GM19463 (cell line): ENCODE data around the gene STATH.
"Not testable (repeated sequence)": the region's sequence is repeated elsewhere in the genome, so short reads cannot be mapped to it uniquely, and the experiment has no call there.

ENCODE experiments used
- ATAC-seq: cut with Tn5 transposase; IDR thresholded peaks from one replicate; pipeline ENCODE4 v1.9.1; 2021; ENCODE audit warnings: mild to moderate bottlenecking, moderate library complexity; ENCODE audit not compliant: unreplicated experiment

STATH gene, protein sequence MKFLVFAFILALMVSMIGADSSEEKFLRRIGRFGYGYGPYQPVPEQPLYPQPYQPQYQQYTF

DNA sequence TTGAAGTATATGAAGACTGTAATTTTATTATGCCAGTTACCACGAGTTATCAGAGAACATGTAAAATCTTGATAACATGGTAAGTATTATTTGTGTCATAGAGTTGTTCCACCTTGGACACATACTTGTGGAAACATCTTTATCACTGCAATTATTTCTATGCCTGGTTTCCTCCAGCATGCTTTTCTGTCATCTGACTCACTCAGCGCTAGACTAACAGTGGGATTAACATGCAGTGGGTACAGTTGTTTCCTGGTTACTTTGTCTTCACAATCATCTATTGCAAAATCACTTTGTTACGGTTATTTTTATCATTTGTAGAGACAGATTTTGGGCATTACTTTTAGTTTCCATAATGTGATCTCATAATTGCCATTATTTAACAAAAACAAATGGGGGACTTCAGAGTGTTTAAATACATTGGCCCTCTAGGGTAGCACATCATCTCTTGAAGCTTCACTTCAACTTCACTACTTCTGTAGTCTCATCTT, at the start of gene STATH:
Gene STATH, plus strand, starts transcription at position 441 of the 491 bp plus-strand sequence. CDS start 2,472 bp downstream, outside the sequence.
- ATAC-seq: no peak

DNA sequence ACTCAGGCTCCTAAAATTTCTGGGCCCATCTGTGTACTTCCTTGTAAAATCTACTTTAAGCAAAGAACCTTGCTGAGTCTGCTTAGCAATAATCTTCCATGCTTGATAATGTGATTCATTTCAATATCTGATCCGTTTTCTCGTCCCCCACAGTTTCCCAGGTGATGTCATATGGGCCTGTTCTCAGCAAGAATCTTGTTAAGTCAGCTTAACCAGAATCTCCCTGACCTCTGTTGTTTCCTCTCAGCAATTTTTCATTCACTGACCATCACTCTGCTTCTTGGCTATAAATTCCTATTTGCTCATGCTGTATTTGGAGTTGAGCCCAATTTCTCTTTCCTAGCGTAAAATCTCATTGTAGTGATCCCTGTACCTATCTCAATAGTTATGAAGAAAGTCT, 44.2 kb upstream of the STATH start:
- no peak for ATAC-seq

DNA sequence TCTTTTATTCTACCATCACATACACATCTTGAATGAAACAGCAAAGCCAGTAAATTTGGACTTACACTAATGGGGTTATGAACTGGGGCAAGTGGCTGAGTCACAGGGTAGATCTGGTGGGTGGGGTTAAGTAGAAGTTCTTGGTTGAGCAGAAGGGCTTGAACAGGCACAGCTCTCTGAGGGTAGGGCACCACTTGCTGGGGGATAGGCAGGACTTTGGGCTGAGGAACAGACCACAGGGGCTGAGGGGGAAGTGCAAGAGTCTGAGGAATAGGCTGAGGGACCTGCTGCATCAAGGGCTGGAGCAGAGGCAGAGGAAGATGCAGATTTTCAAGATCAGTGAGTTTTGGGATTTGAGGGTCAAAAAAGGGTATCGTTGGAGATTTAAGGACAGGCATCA, 38.6 kb upstream of the STATH start:
- ATAC-seq: no peak

DNA sequence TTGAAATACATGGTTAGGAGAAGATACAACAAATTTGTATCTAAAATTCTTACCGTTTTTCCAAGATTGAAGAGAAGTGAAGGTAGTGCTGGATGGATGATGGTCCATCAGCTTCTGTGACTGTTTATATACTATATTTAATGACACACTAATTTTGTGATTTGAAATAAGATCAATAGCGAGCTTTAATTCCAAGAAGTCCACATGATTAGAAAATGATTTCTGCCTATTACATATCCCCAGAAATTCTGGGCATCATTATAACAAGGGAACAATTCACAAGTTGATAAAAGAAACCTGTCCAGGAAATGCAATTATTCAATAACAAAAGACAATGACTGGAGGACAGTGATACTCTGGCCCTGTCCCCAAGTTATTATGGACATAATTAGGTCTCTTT, 30.1 kb upstream of the STATH start, which contains the start of gene CSN2:
Gene CSN2, minus strand, starts transcription at position 101 of the 400 bp plus-strand sequence. CDS start 4,733 bp downstream, outside the sequence.
- ATAC-seq: no peak

DNA sequence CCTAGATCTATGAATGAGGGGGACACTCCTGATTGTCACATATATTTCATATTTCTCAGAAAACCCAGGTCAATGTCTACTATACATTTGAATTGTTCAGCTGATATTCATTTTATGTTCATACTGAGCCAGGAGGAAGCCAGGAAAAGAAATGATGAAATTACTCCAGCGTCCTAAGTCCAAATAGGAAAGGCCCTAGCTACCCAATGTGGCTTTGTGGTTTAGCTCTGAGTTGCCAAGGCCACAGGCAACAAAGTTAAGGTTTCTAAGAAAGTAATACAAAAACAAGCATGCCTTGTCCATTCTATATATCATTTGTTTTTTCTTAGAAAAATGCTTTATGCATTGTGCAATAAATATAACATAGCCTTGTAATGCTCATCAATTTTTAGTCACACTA, 25.7 kb upstream of the STATH start:
- no peak for ATAC-seq

DNA sequence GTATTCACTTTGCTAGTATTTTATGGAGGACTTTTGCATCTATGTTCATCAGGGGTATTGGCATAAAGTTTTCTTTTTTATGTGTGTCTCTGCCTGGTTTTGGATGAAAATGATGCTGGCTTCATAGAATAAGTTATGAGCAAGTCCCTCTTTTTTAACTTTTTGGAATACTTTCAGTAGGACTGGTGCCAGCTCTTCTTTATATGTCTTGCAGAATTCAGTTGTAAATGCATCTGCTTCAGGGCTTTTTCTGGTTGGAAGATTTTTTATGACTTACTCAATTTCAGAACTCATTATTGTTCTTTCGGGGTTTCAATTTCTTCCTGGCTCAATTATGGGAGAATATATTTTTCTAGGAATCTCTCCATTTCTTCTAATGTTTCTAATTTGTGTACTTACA, 21.1 kb upstream of the STATH start:
- ATAC-seq: no peak

DNA sequence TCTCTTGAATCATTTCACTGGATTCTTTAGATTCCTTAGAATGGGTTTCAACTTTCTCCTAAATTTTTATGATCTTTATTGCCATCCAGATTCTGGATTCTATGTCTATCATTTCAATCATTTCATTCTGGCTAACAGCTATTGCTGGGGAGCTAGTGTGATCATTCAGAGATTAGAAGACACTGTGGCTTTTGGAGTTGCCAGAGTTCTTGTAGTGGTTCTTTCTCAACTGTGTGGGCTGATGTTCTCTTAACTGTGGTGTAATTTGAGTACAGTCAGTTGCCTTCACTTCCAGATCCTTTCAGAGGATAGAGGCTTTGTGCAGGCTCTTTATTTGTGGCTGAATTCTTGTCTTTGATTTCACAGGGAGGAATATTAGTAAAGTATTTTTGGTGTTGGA, 18.2 kb upstream of the STATH start:
- no peak for ATAC-seq

DNA sequence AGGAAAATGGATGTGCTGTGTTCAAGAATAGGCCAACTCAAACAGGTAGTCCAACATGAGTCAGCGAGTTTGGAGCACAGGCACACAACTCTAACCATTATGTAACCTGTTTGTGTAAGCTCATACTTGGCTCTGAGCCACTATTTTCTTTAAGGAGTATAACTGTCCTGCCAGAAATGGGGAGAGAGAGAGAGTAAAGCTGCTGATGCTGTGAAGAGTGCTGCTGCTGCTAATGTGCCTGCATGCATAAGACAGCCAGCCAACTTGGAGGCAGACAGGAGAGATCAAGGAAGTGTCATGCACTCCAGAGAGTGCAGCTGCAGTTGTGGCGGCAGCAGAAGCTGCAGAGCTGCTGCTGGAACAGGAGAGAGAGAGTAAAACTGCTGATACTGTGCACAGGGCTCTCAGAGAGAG, 11.7 kb upstream of the STATH start:
- peak; percentile 71 for ATAC-seq

DNA sequence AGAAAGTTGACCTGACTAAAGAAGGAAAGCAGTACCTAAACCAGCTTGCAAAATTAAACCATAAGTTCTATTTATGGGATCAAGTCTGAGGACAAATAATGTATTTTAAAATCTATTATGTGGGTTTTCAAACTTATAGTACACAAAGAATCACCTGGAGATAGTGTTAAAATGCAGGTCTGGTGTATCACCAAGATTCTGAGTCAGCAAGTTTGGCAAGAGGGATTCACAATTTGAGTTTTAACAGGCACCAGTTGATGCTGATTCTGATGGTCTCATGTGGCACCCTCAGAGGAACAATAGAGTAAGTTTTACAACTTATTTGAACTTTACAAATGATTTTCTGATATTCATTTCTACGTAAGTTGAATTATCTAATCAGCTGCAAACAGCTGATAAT, 9.1 kb upstream of the STATH start:
- ATAC-seq: no peak

DNA sequence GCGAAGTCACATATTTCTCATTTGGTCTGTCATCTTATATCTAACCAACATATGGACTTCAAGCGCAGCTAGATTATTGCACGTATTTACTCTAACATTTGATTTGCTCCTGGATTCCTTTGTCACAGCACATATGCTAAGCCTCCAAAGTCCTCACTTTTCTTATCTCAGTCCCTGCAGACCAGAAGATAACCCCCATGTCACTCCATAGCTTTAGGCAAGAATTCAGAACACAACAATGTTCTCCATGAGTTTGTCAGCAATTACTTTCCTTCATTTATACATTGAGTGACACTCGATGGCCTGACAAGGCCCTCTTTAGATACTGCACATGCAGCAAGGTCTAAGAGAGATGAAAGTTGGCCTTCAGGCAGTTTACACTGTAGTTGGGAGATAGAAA, 4.8 kb upstream of the STATH start:
- no peak for ATAC-seq

DNA sequence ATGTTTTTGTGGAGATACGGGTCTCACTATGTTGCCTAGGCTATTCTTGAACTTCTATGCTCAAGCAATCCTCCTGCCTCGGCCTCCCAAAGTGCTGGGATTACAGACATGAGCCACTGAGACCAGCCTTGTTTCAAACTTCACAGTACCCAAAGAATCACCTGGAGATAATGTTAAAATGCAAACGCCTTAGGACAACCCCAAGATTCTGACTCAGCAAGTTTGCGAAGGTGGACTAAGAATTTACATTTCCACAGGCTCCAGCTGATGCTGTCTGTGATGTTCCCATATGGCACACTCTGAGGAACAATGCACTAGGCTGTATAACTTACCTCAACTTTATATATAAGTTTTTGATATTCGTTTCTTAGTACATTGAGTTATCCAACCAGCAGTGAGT, 984 bp upstream of the STATH start:
- no peak for ATAC-seq

DNA sequence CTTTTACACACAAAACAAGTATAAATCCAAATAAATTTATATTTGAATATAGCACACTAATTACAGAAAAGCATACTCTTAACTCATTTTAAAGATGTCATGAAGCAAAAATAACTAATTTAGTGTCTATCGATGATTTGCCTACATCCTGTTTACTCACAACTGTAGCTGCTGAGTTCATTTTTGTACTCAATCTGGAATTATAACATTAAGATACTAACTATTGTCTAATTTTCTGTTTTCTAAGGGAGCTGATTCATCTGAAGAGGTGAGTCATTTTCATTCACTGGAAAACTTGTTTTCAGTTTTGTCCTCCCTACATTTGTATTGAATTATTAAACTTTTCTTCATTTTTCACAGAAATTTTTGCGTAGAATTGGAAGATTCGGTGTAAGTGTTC, 3.7 kb downstream of the STATH start:
- no peak for ATAC-seq

DNA sequence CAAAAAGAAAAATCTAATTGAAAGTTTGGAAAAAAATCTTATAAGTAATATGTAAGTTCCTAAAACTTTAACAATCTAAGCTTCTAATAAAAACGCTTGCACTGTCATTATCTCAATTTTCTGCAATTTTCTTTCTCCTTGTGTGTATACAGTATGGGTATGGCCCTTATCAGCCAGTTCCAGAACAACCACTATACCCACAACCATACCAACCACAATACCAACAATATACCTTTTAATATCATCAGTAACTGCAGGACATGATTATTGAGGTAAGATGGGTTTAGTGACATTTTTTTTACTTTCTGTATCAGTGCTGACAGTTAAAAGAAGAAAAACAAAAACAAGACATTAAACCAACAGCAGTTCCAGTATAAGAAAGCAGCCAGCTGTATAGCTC, 4.9 kb downstream of the STATH start:
- no peak for ATAC-seq

DNA sequence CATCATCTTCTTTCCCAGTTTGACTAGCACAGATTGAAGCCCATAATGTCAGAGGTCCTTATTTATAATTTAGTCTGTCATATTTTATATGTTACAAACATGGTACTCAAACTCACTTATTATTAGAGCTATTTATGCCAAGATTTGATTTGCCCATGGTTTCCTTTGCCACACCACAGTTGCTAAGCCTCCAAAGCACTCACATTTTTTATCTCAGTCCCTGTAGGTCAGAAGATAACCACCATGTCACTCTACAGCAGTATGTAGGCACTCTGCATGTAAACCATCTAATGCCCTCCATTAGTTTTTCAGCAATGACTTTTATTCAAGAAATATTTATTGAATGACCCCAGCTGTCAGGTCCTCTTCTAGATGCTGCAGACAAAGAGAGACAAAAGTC, 6.7 kb downstream of the STATH start:
- no peak for ATAC-seq

DNA sequence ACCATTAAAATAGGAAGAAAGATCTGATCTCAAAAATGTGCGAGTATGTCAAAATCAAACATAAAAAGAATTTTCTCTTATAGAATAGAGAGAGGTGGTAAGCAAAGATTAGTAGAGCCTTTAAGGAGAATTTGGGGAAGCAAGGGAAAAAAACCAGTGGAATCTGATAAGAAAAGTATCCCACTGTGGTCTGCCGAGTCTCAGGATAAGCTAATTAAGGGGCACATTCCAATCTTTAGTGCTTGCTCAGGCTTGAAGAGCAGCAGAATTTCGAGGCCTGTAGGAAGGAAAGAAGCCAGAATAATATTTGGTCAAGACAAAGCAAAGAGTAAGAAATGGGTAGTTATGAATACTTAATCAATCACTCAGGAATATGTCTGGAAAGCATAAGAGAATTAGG, 13.0 kb downstream of the STATH start:
- no peak for ATAC-seq

DNA sequence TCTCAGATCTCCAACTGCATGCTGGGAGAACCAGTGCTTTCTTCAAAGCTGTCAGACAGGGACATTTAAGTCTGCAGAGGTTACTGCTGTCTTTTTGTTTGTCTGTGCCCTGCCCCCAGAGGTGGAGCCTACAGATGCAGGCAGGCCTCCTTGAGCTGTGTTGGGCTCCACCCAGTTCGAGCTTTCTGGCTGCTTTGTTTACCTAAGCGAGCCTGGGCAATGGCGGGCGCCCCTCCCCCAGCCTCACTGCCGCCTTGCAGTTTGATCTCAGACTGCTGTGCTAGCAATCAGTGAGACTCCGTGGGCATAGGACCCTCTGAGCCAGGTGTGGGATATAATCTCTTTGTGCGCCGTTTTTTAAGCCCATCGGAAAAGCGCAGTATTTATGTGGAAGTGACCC, 23.2 kb downstream of the STATH start:
- not testable (repeated sequence) for ATAC-seq

DNA sequence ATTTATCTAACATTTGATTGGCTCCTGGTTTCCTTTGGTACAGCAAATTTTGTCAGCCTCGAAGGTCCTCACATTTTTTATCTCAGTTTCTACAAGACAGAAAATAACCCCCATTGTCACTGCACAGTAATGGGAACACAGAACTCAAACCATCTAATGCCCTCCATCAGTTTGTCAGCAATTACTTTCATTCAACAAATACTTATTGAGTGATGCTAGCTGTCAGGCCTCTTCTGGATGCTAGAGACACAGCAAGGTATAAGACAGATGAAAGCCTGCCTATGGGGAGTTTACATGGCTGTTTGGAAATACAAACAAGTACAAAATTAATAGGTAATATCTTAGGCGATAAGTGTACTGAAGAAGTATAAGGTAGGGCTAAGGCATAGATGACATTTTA, 27.5 kb downstream of the STATH start:
- no peak for ATAC-seq

DNA sequence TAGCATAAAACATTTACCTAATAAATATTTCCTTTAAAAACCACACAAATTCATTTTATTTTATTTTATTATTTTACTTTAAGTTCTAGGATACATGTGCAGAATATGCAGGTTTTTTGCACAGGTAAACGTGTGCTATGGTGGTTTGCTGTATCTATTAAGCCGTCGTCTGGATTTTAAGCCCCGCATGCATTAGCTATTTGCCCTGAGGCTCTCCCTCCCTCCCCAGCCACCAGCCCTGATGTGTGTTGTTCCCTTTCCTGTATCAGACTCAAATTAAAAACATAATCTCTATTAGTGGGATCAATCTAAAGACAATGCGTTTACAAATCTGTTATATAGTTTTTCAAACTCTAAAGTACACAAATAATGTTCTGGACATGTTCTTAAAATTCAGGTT, 31.2 kb downstream of the STATH start:
- no peak for ATAC-seq

DNA sequence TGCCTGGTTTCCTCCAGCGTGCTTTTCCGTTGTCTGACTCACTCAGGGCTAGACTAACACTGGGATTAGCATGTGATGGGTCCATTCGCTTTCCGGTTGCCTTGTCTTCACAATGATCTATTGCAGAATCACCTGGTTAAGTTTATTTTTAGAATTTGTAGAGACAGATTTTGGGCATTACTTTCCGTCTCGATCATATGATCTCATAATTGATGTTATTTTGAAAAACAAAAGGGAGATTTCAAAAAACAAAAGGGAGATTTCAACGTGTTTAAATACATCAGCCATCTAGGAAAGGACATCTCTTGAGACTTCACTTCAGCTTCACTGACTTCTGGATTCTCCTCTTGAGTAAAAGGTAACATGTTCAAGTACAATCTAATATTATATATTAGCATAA, 32.4 kb downstream of the STATH start, which contains the start of gene HTN3:
Gene HTN3, plus strand, starts transcription at position 301 of the 400 bp plus-strand sequence. CDS start 2,282 bp downstream, outside the sequence.
- ATAC-seq: not testable (repeated sequence)

DNA sequence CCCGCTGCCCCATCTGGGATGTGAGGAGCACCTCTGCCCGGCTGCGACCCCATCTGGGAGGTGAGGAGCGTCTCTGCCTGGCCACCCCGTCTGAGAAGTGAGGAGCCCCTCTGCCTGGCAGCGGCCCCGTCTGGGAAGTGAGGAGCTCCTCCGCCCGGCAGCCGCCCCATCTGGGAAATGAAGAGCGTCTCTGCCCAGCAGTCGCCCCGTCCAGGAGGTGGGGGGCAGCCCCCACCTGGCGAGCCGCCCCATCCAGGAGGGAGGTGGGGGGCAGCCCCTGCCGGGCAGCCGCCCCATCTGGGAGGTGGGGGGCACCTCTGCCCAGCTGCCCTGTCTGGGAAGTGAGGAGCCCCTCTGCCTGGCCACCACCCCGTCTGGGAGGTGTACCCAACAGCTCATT, 41.8 kb downstream of the STATH start:
- not testable (repeated sequence) for ATAC-seq

DNA sequence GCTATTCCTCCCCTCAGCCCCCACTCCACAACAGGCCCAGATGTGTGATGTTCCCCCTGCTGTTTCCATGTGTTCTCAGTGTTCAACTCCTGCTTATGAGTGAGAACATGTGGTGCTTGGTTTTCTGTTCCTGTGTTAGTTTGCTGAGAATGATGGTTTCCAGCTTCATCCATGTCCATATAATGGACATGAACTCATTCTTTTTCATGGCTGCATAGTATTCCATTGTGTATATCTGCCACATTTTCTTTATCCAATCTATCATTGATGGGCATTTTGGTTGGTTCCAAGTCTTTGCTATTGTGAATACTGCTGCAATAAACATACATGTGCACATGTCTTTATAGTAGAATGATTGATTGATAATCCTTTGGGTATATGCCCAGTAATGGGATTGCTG, 44.2 kb downstream of the STATH start:
- ATAC-seq: not testable (repeated sequence)

DNA sequence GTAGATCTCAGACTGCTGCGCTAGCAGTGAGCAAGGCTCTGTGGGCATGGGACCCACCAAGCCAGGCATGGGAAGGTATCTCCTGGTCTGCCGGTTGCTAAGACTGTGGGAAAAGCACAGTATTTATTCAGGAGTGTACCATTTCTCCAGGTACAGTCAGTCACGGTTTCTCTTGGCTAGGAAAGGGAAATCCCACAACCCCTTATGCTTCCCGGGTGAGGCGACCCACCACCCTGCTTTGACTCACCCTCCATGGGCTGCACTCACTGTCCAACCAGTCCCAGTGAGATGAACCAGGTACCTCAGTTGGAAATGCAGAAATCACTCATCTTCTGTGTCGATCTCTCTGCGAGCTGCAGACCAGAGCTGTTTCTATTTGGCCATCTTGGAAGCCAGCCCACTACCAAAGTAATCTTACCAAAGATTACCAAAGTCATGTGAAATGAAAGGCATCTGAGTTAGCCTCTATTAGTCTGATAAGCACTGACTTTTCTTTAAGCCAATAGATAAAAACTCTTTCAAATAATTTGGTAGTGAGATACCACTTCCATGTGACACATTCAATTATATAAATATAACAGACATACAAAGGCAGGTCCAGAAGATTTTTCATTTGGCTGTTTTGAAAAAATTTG, 46.0 kb downstream of the STATH start:
- ATAC-seq: no peak

DNA sequence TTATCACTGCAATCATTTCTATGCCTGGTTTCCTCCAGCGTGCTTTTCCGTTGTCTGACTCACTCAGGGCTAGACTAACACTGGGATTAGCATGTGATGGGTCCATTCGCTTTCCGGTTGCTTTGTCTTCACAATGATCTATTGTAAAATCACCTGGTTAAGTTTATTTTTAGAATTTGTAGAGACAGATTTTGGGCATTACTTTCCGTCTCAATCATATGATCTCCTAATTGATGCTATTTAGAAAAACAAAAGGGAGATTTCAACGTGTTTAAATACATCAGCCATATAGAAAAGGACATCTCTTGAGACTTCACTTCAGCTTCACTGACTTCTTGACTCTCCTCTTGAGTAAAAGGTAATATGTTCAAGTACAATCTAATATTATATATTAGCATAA, 54.4 kb downstream of the STATH start, which contains the start of gene HTN1:
Gene HTN1, plus strand, starts transcription at position 301 of the 400 bp plus-strand sequence. CDS start 2,639 bp downstream, outside the sequence.
- not testable (repeated sequence) for ATAC-seq
